GM20431 (cell line): Measurements from ENCODE around the gene TBC1D4.

Experiments used
- in situ Hi-C: fragments of 300-500 bp; cut with MseI, MboI; formaldehyde crosslinking; loops from one replicate; pipeline ENCODE4 v1.15.0; 2020; ENCODE audit warnings: low sequenced_read_pairs; ENCODE audit not compliant: unreplicated experiment

The TBC1D4 gene

GRCh38 chr13:75486146-75487062, 4.4 kb upstream of the TBC1D4 start:
- in situ Hi-C loops = no loop called here

DNA sequence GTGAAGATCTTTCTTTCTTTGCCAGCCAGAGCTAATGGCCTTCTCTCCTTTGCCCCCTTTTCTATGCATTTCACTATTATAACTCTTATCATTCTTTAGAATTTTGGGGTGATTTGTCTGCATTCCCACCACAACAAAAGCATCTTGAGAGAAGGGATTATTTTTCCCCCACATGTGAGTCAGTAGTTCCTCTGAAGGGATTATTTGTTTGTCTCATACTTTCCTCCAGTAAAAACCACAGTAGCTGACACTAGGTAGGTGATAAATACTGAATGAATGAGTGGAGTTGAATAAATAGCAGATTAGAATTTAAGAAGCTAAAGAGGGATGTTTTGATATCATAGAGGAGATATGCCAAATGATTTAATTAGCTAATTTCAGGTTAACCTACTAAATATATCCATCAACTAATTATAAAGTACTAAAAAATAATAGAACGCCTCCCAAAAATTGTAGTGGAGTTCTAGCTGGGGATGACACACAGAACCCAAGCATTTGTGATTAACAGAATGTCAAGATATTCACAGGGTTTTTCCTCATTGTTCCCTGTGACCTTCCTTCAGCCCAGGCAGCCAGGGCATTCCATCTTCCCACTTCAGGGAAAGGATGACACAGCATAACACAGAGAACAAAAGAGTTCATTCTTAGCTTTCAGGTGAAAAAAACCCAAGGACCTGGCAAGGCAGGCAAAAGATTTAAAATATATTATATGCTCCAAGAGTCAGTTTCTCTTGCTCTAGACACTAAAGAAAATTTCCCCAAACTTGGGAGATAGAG, 3.5 kb upstream of the TBC1D4 start:
- in situ Hi-C loops = no loop called here

GRCh38 chr13:75482820-75483079, 781 bp upstream of the TBC1D4 start:
- in situ Hi-C loops = no loop called here

- in situ Hi-C loops = no loop called here
These were observed 546 bp downstream of the TBC1D4 start for GRCh38 chr13:75481176-75482069.

- in situ Hi-C loops = no loop called here
These were observed 1.2 kb downstream of the TBC1D4 start for GRCh38 chr13:75480671-75481175.

GRCh38 chr13:75479102-75479740, 2.7 kb downstream of the TBC1D4 start:
- in situ Hi-C loops = no loop called here

DNA sequence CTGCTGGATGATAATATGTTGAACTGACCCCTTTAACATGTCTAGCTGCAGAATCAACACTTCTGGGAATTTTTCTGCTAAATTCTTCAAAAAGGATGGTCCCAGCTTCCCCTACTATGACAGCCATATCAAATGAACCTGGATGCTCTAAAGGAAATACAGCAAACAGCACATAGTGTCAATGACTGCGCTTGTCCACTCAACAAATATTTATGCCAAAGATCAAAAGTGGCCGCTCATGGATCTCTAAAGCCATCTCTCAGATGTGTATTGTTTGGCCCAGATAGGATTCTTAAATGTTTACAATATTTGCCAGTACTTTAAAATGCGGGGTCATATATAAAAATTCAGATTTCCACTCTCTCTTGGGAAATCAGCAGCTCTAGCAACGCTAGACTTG, 3.3 kb downstream of the TBC1D4 start:
- in situ Hi-C loops = no loop called here

GRCh38 chr13:75474956-75475355, 7.0 kb downstream of the TBC1D4 start:
- in situ Hi-C loops = no loop called here

- in situ Hi-C loops = no loop called here
These were observed 8.5 kb downstream of the TBC1D4 start for GRCh38 chr13:75473468-75473867.

- in situ Hi-C loops = no loop called here
These were observed 11.3 kb downstream of the TBC1D4 start for GRCh38 chr13:75470676-75471075.

DNA sequence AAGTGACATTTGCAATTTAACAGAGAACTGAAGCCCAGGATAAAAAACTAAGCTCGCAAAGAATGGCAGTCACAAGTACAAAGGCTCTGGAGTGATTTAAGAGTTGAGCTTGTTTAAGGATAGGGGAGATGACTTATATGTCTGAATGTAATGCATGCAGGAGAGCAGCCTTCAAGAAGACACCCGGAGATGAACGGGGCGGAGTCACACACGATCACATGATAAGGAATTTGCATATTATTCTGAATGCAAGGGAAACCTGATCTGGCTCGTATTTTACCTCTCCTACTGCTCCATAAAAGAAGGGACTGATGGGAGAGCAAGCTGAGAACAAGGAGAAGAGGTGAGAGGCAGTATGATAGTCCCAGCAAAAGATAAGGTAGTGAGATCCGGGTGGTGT, 12.9 kb downstream of the TBC1D4 start:
- in situ Hi-C loops = no loop called here

DNA sequence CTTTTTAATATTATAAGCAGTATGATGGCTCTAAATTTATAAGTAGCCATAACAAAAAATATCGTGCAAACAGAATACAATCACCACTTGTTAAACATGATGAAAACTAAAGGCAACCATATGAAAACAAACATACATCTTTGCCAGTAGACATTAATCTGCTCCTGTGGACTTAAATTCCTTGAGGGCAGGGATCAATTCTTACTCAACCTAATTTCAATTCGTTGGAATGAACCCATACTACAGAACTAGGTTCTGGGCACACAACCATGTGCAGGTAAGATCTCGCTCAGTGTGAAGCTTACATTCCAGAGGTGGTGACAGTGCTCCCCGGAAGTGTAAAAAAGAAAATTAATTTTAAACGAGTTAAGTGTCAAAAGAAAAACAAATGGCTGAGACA, 13.4 kb downstream of the TBC1D4 start:
- in situ Hi-C loops = no loop called here

DNA sequence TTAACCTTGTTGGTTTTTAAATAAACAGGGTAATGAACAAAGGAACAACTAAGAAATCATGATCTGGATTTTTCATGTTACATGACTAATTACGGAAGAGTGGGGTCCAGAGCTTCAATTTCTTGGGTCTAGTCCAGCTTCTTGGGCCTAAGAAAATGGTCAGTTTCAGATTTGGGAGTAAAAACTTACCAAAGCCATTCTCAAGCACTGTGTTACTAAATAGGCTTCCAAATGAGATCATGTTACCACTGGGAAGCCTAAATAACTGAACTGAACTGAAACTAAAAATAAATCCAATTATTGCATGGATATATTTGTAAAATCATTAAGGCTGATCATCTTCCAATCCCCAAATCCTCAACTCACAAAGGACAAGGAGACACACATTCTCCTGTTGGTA, 13.9 kb downstream of the TBC1D4 start:
- in situ Hi-C loops = no loop called here

GRCh38 chr13:75467040-75467728, 14.8 kb downstream of the TBC1D4 start:
- in situ Hi-C loops = no loop called here

DNA sequence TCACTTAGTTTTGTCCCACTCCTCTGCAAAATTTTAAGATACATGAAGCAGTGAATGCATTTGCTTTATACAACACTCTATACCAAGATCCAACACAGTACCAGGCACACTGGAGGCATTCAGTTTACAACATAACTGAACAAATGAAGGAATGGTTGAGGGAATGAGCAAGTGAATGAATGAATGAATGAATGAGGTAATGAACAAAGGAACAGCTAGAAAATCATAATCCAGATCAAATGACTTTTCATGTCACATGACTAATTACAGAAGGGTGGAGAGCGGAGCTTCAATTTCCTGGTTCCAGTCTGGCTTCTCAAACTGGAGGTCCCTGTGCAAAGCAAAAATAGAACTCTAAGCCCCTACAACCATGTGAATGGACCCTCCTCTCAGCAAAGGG, 16.7 kb downstream of the TBC1D4 start:
- in situ Hi-C loops = no loop called here

DNA sequence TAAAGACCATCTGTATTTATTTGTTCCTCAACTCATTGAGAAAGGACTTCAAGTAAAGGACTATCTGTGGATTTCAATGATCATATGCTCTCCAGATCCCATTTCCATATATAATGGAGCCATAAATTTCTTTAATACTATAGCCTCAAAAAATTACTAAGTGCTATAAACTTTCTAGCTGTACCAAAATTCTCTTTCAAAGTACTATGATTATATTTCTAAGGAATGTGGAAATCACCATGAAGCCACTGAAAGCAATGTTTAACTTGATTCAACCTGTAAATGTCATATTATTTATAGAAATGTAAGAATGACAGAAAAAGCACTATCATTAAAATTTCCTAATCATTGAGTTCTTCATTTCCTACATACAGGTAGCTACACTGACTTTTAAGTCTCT, 20.7 kb downstream of the TBC1D4 start:
- in situ Hi-C loops = no loop called here

- in situ Hi-C loops = no loop called here
These were observed 21.3 kb downstream of the TBC1D4 start for GRCh38 chr13:75460644-75461043.

DNA sequence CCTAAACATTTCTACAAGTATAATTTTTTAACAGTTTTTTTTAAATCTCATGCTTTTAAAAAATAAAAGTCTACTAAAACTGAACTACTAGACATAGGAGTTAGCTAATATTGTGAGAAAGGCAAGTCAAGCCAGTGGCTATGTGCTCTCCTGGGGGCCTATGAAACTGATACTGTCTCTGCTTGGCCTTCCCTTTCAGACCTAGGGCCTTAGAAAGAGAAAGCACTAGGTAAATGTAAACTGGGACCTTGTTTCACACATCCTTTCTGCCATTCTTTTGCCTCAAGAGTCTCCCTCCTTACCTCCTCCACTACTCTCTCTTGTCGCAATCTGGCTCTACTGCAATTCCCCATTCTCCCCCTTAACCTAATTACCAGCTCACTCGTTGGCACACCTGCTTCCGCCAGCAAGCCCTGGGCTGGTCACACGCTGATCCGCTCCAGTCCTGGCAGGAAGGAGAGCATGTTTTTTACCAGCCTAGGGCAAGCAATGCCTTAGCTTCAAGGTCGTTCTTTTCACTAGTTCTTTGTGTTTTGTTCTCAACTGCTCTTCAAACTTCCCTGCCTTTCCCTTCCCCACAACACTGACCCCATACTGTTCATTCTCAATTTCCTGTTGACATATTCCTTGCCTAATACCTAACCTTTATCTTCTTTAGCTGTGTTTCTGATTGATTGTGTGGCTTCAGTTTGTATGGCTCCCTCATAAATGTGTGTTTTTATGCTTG, 23.1 kb downstream of the TBC1D4 start:
- in situ Hi-C loops = no loop called here

DNA sequence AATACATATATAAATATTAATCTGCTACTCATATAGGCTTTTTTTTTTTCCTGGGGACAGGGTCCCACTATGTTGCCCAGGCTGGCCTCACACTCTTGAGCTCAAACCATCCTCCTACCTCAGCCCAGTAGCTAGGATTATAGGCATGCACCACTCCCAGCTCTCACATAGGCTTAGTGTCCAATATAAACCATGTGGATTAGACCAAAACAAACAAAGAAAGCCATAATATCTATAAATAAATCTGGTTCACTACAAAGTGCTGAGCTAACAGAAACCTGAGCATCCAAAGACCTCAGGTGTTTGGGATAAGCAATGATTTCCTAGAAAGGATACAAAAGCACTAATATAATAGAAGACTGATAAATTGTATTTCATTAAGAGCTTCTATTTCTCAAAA, 26.0 kb downstream of the TBC1D4 start:
- in situ Hi-C loops = no loop called here
